Kidney tubule cell (primary cell): ENCODE results near the gene CFAP54.
A peak's percentile ranks its signal among the peaks of the same experiment; 100 is the strongest.
"Not testable (repeated sequence)": the region's sequence is repeated elsewhere in the genome, so short reads cannot be mapped to it uniquely, and the experiment has no call there.

Experiments
- DNase-seq: peaks from one replicate; pipeline ENCODE4 v3.0.0-alpha.2; 2018; ENCODE audit warnings: low spot score

Gene CFAP54

DNA sequence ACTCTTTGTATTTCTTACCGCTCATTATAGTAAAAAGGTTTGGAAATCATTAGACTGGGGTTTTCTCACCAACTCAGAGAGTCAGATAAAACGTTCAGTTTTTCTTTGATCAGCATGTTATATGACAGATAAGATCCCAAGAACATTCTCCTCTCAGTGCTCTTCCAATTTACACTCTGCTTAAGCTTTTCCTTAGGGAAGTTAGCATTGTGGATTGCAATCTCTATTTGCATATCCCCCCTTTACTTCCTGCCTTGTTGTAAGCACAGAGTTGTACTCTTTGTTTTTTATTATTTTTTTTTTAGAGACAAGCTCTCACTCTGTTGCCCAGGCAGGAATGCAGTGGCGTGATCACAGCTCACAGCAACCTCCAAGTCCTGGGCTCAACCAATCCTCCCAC lies 11.4 kb upstream of the CFAP54 start:
- no peak for DNase-seq

DNA sequence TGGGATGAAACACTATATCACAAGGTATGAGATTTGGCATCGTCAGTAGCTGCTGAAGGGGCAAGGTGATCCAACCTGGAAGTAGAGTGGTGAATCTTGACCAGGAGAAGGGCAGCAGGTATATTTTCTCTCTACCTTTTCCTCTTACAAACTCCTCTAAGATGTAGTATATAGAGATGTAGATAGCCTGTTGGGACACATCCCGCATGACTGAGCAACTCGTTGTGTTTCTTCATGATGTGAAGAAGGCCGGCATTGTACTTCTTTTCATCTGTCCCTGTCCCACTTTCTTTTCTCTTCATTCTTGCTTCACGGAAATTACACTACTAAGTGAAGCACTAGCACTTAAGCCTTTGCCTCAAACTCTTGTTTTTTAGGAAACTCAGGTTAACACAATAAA lies 7.3 kb upstream of the CFAP54 start:
- no peak for DNase-seq

DNA sequence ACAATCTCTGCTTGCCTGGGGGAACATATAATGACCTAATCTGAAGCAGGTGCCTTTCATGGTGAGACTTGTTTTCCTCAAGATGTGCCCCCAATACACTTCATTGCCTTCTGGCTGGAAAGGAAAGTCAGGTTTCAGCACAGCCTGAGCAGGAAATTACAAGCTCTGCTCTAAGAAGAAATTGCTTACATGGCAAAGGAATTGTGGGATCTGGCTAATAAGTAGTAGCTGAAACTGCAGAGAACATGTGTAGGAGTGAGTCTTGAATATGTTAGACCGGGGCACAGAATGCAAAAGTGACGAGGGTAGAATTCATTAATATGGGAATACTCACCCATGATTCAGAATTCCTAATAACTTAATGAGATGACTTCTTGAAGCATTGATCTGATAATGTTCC lies 6.3 kb upstream of the CFAP54 start:
- peak; percentile 17 for DNase-seq

DNA sequence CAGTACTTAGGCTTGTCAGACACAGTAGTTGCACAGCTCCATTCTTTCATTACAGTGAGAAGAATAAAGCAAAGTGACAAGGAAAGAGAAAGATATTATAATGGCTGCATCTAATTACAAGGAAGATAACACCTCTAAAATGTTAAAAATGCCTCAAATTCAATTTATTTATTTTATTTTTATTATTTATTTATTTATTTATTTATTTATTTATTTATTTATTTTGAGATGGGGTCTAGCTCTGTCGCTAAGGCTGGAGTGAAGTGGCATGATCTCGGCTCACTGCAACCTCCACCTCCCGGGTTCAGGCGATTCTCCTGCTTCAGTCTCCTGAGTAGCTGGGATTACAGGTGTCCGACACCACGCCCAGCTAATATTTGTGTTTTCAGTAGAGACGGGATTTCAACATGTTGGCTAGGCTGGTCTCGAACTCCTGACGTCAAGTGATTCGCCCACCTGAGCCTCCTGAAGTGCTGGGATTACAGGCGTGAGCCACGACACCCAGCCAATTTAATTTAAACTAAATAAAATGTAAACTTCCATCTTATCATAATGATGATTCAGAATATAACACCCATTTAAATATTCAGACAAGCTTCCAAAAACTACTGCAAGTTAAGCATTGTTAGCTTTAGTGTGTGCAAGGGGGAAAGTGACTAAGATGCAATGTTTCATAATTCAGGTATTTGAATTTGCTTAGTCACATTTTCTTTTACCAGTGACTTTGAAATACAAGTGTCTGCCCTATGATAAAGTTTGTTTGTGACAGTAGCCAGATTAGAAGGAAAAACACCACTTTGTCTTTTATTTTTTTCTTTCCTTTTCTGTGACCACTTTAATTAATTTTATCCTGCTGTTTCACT lies 2.4 kb upstream of the CFAP54 start:
- peak; percentile 87 for DNase-seq

DNA sequence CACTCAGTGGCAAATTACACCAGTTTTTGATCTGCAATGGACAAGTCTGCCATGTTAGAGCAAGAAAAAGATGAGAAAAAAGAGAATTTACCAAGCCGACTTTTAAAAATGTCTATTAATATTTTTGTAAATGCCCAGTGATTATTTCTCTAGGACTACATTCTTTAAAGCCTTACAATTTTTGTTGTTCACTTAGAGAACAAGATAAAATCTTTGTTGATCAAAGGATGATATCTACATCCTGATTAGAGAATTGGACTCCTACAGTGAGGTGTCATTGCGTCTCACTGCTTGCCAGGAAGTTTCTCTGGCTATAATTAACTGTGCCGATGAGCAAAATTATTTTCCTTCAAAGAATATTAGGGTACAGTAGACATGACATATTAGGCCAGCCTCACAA lies 1.7 kb upstream of the CFAP54 start:
- DNase-seq = no peak

DNA sequence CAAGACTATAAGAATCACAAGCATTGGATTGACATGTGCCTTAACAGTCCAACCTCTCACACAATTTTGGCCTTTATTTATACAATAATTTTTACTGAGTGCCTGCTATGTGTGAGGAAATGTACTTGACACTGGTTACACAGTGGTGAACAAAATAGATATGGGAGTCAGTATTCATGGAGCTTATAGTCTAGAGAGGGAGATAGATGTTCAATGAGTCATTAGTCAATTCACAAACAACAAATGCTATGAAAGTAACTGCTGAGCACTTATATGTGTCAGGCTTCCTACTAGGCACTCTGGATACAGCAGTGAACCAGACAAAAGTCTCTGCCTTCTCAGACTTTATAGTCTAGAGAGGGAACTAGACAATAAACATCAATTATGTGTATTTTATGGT lies 3.7 kb downstream of the CFAP54 start:
- DNase-seq = peak; percentile 56

DNA sequence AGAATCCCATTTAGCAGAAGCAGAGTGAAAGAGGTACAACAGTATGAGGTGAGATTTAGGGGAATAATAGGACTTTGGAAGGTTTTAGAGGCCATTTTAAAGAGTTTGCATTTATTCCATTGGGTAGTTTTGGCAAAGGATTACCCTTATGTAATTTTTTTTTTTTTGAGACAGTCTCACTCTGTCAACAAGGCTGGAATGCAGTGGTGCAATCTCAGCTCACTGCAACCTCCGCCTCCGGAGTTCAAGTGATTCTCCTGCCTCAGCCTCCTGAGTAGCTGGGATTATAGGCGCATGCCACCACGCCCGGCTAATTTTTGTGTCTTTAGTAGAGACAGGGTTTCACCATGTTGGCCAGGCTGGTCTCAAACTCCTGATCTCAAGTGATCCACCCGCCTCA lies 4.8 kb downstream of the CFAP54 start:
- DNase-seq = not testable (repeated sequence)

DNA sequence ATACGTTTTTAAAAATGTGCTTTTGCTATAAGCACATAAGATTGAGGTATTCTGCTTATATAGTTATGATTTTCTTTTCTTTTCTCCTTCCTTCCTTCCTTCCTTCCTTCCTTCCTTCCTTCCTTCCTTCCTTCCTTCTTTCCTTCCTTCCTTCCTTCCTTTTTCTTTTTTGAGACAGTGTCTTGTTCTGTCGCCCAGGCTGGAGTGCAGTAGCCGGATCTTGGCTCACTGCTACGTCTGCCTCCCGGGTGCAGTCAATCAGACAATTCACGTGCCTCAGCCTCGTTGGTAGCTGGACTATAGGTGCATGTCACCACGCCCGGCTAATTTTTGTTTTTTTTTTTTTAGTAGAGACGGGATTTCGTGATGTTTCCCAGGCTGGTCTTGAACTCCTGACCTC lies 5.8 kb downstream of the CFAP54 start:
- DNase-seq = no peak

DNA sequence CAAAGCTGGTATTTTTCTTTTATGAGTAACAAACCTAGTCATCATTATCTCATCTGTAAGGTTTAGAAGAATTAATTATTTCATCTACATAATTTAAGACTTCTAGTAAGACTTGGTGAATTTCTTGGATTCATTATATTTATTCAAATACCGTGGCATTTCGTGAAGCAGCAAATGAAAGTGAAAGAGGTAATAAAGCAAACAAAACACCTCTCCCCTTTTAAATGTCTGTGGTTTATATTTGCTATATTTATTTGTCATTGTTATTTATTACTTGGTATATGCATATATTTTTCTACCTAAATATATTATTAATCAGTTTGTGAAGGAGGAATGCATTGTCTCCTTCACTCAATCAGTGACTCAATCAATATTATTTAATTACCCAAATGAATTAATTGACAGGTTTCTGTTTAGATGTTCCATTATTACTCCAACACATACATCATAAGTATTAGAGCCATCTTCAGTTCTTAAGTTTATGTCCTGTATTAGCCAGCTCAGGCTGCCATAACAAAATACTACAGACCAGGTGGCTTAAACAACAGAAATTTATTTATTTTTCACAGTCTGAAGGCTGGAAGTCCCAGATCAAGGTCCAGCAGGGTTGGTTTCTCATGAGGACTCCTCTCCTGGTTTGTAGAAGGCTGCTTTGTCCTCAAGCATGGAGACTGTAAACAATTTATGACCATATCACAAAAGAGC lies 6.6 kb downstream of the CFAP54 start:
- DNase-seq = no peak

DNA sequence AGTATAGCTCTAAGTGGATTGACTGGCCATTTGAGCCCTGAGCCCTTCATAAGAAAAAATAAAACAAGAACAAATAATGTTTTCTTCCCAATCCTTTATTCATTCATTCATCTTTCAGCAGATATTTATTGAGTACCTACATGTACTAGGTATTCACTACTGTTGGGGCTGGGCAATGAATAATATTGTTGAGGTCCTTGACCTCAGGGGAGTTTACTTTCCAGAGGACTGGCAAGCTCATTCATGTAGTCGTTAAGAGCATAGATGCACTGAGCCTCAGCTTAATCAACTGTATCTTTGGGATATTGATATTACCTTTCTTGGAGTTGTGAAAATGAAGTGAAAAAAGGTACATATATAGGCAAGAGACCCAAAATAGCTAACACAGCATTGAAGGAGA lies 7.6 kb downstream of the CFAP54 start:
- no peak for DNase-seq

DNA sequence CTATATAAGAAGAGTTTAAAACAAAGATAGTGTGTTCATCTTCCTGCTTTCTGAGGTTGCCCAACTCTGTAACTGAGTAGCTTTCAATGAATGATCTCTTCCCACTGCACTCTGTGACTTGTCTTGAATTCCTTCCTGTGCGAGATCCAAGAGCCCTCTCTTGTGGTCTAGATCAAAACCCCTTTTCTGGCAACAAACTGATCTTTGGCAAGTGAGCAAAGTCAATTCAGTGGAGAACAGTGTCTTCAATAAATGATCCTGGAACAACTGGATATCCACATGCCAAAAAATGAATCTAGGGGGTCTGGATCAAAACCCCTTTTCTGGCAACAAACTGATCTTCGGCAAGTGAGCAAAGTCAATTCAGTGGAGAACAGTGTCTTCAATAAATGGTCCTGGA lies 8.5 kb downstream of the CFAP54 start:
- no peak for DNase-seq

DNA sequence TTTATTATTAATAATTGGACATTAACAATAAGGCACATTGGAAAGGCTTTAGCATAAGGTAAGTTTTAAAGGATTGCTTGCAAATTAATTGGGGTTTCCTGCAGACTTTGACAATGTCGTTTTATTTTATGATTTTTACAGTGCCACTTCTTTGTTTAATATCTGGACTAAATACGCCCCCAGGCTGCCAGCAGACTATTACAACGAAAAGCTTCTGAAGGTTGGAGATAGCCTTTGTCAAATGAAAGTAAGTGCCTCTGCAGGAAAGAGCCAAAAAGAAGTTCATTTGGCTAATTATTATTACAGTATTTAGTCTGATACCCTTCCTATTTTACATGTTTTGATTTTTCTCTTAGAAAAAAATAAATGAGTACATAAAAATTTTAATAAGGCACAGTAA lies 11.3 kb downstream of the CFAP54 start:
- no peak for DNase-seq

DNA sequence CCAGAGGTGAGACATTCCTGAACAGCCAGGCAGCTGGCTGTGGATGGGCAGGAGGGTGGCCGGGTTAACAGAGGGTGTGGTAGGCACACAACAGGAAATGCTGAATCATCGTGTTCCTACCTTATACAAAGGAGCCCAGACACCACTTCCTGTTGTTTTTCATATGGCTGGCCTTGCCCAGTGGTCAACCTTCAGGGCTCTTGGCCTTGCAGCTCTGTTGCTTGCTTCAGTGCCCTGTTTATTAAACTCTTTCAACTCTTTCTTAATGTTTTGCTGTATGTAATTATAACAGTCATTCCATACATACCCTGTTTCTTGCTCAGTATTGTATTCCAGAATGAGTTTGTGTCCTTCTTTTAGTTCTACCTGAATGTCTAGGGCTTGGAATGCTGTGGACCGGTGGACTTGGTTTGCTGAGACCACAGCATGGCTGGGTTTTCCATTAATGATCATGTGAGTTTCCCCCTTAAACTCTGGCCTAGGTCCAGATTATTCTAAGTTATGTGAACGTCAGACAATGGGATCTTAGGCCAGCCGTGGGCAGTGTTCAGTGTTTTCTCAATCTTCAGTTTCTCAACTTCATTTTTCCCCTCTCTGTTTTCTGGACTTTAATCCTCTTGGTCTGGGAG lies 11.9 kb downstream of the CFAP54 start:
- peak; percentile 94 for DNase-seq

DNA sequence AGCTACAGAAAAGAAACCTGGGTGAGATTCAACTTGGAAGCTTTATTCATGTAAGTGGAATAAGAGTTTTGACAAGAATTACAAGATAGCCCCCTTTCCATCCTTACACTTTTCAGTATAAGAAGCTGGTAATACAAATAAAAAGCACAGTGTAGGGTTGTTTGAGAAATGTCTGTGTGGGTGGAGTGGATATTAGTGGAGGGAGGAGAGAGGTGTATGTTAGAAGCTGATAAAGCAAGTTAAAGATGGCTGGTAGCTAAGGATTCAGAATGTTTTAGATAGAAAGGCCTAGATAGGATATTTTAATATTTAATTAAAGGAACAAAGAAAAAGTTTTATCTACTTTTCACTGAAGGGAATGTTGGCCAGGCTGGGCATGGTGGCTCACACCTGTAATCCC lies 12.5 kb downstream of the CFAP54 start:
- no peak for DNase-seq

DNA sequence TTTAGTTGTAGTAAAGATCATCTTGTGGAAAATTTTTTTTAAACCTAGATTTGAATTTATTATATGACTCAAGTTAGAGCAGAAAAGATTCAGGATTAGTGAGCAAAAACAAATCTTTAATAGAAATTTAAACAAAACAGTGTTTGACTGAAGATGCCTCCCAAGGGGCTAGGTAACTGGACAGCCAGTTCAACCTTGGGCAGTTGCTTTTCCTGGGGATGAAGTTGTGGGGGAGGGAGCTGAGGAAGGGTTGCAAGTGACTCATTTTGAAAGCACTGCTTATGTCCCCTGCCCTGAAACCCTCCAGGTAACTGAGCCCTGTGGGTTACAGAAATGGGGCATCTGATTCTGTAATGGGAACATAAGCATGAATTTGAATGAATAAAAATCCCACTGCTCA lies 13.1 kb downstream of the CFAP54 start:
- DNase-seq = peak; percentile 63

DNA sequence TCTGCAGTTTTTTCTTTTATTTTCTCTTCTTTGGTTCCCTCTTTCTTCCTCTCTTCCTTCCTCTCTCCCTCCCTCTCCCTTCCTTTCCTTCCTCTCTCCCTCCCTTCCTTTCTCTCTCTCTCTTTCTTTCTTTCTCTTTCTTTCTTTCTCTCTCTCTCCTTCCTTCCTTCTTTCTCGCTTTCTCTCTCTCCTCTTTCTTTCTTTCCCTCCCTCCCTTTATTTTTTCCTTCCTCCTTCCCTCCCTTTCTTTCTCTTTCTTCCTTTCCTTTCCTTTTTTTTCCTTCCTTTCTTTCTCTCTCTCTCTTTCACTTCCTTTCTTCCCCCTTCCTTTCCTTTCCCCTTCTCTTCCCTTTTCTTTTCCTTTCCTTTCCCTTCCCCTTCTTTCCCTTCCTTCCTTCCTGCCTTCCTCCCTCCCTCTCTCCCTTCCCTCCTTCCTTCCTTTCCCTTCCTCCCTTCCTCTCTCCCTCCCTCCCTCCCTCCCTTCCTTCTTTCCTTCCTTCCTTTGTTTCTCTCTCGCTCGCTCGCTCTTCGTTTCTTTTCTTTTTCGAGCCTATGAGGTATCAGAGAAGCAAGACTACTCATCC lies 13.7 kb downstream of the CFAP54 start:
- DNase-seq = no peak

DNA sequence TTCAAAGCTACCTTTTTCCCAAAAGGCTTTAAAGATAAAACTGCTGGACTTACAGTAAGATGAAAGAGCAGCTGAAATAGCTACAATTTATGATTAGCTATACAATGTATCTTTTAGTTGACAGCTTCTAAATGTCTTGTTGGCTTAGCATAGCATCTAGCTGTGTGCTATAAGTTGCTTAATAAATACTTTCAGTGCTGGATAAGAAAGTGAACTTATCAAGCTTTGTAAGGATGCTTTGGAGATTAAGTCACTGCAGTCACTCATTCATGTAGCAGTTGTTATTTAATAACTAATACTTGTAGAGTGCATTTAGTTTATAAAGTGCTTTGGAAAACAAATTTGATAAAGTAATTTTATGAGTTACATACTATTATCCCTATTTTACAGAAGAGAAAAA lies 14.6 kb downstream of the CFAP54 start:
- peak; percentile 57 for DNase-seq

DNA sequence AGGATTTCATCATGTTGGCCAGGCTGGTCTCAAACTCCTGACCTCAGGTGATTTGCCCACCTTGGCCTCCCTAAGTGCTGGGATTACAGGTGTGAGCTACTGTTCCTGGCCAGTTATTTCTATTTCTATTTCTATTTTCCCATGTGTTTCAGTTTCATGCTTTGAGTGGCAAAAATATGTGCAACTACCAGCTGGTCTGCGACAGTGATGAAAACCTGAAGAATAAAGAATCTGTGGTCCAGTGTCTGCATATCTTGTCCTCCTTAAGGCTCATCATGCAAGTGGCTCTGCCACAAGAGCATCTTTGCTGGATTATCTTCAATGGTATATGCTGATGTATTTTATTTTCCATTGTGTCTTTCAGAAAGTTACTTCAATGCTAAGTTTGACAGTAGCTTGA lies 17.4 kb downstream of the CFAP54 start:
- no peak for DNase-seq

DNA sequence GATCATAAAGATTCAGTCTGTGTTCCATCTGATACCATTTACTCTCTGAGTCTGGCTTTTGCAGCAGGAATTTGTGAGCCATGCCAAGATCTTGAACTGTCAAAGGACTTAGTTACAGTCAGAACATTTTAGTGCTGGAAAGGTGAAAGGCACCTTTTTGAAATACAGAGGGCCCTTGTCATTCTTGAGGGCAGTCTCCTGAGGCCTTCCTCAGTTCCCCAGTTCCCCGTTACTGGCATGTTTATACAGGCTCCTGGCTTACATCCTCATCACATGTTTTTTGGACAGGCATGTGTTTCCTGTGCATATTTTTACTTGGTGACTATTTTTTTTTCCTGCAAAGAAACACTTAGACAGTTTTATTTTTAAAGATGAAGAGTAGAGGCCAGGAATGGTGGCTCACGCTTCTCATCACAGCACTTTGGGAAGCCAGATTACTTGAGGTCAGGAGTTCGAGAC lies 21.0 kb downstream of the CFAP54 start:
- DNase-seq = no peak

DNA sequence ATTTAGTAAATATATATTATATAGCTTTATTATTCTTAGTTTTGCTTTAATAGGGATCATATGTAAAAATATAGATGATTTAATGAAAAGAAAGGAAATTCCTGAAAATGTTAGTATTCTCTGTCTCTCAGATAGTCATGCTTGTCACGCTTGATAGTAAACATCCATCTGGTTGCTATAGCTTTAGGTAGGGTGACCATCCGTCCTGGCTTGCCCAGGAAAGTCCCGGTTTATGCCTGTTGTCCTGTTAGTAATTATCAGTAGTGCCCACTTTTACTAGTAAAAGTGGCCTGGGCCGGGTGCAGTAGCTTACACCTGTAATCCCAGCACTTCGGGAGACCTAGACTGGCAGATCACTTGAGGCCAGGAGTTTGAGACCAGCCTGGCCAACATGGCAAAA lies 23.8 kb downstream of the CFAP54 start:
- no peak for DNase-seq

DNA sequence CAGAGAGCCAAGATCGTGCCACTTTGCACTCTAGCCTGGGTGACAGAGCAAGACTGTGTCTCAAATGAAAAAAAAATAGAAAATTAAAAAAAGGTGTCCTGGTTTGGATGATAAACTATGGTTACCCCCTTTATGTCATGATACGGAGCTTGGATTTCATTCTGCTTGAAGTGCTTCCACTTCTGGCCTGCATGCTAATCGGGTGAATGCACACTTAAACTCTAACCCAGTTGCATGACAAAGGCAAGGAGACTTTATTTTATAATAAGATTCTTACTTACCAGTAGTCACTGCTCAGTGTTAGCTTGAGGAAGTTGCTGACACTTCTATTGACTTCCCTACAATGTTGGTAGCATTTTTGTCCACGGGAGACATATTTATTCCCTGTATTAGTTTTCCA lies 24.3 kb downstream of the CFAP54 start:
- DNase-seq = peak; percentile 48

DNA sequence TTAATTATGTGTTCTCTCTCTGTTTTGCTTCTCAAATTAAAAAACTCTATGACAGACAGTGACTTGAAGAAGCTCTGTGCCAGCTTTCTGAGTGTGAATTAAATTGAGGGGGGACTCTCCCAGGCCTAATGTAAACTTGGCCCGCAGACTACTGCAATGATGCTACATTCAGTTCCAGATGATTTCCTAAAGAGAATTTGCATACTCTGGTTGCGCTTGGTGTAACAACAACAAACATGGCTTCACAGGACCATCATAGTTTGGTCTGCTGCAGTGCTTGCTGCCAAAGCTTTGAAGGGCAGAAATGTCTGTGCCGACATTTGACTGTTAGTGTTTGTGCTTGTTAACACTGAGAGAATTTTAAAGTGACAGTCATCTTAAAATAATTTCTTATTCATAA lies 25.0 kb downstream of the CFAP54 start:
- peak; percentile 35 for DNase-seq
